Measurements from ENCODE around the gene TASP1. TPM values are rescaled to one million over a fixed set of nuclear protein-coding genes. Genes with fewer than 3 reads are reported as not detected.
A peak's percentile ranks its signal among the peaks of the same experiment; 100 is the strongest.

The TASP1 gene
- total RNA-seq, 2 donors from 2014 or later: 5.2 to 7.2 TPM

- Histone ChIP-seq H3K27me3 (no peaks in the 10 kb centered on the region), H3K36me3 (no peaks in the 10 kb centered on the region), H3K4me3 (no peak overlapping the region), H3K9me3 (no peaks in the 10 kb centered on the region), H3K27ac (peak overlapping the region in 1 of 2 donors; percentile 56), H3K4me1 (no peaks in the 10 kb centered on the region)
- DNase-seq (ENCODE audit: low spot score): no peak
- TF ChIP-seq CTCF (IDR thresholded peaks at IDR 0.05): no peak
Measured at GRCh38 chr20:13671916-13672378, 33.2 kb upstream of the TASP1 start.

DNA sequence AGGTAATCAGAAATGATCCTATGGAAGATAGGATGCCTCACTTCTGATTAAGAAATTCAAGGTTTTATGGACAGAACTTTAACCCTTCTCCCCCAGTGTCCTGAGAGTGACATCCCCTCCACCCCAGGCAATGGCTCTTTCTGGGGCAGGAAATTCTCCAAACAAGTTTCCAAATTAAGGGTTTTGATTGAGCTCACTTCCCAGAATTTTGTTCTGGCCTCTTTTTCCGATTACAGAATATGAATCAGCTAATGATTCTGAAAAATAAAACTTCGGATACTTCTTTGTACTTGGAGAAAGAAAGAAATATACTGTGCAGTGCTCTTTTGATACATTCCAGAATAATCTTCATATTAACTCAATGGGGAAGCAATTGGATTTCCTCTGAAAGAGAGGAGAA lies 32.8 kb upstream of the TASP1 start:
- H3K4me3 ChIP-seq: no peak overlapping the region
- no peaks in the 10 kb centered on the region for H3K36me3 ChIP-seq
- H3K9me3 ChIP-seq: no peaks in the 10 kb centered on the region
- no peak for DNase-seq (ENCODE audit: low spot score)
- H3K4me1 ChIP-seq: no peaks in the 10 kb centered on the region
- no peak for TF ChIP-seq CTCF (IDR thresholded peaks at IDR 0.05)
- H3K27ac ChIP-seq: peak overlapping the region in 1 of 2 donors; percentile 56
- no peaks in the 10 kb centered on the region for H3K27me3 ChIP-seq

DNA sequence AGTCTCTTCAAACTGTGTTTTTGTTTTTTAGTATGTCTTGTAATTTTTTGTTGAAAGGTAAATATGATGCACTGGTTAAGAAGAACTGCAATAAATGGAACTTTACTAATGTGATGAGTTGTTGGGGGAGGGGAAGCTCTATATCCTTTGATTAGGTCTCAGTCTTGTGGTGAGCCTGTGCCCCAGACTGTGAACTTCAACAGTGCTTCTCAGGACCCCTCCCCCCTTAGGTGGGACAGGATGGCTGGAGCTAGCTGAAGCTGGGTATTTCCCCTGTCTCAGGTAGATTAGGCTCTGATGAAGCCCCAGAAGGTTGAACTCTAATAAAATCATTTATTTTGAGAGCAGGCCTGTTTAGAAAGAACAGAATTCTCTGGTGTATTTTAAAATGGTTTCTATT lies 31.4 kb upstream of the TASP1 start:
- H3K27me3 ChIP-seq: no peaks in the 10 kb centered on the region
- DNase-seq (ENCODE audit: low spot score): no peak
- no peak for TF ChIP-seq CTCF (IDR thresholded peaks at IDR 0.05)
- no peaks in the 10 kb centered on the region for H3K9me3 ChIP-seq
- H3K27ac ChIP-seq: no peak overlapping the region
- H3K4me1 ChIP-seq: no peaks in the 10 kb centered on the region
- no peaks in the 10 kb centered on the region for H3K36me3 ChIP-seq
- no peak overlapping the region for H3K4me3 ChIP-seq

- Histone ChIP-seq H3K36me3 (no peaks in the 10 kb centered on the region), H3K27ac (no peak overlapping the region)
Measured at GRCh38 chr20:13665709-13666395, 27.1 kb upstream of the TASP1 start.

DNA sequence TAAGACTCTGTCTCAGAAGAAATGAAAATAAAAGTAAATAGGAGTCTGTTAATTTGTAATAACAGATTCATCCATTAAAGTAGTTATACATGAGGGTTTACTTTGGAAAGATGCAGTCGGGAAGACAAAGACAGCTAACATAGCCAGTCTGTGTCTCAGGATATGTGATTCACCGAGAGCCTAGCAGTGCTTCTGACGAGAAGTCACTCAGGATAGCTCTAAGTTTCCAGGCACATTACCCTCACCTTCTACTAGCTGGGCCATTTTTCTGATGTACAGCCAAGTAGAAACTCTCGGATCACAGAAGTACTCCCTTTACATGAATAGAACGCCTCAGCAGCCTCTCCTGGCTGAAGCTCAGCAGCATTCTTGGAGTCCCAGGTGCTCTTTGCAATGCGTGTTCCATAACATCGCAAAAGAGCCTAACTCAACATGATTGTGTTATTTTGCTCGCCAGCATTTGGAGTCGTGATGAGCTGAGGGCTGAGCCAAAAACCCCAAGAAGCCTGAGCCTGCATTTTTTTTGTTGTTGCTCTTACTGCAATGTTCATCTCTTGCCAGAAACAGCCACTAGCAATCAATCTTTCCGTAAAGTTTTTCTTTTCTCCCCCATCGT lies 22.4 kb upstream of the TASP1 start:
- no peak for DNase-seq (ENCODE audit: low spot score)
- no peaks in the 10 kb centered on the region for H3K36me3 ChIP-seq
- H3K4me1 ChIP-seq: peaks cover 0 to 4% of the 10 kb centered on the region in 2 donors
- H3K27ac ChIP-seq: no peak overlapping the region
- no peak overlapping the region for H3K4me3 ChIP-seq
- no peaks in the 10 kb centered on the region for H3K27me3 ChIP-seq
- TF ChIP-seq CTCF (IDR thresholded peaks at IDR 0.05): no peak
- H3K9me3 ChIP-seq: no peaks in the 10 kb centered on the region

More at GRCh38 chr20:13665709-13666395, 27.1 kb upstream of the TASP1 start:
- peaks cover 0 to 4% of the 10 kb centered on the region in 2 donors for H3K4me1 ChIP-seq
- no peaks in the 10 kb centered on the region for H3K9me3 ChIP-seq
- DNase-seq (ENCODE audit: low spot score): no peak
- no peaks in the 10 kb centered on the region for H3K27me3 ChIP-seq
- no peak overlapping the region for H3K4me3 ChIP-seq
- no peak for TF ChIP-seq CTCF (IDR thresholded peaks at IDR 0.05)
